Fibroblast of lung (primary cell): ENCODE measurements around the gene XYLT1.

ENCODE experiments used
- EZH2 ChIP-seq: IDR thresholded peaks from 2 replicates; pipeline ENCODE4 v1.5.1; 2012; ENCODE audit warnings: low read length, control low read depth, mild to moderate bottlenecking; ENCODE audit errors: missing control alignments
- TF ChIP-seq, protein P1 (sequence below), 2 donors: IDR thresholded peaks in 1 of 2; conservative IDR thresholded peaks in 1 of 2; 1 replicate in 1 of 2; 2 replicates in 1 of 2; pipeline ENCODE4 v1.5.1; 2011 to 2012; ENCODE audit warnings: low read length in 2 of 2, control low read depth in 1 of 2, inconsistent platforms in 1 of 2, low read depth in 1 of 2, mild to moderate bottlenecking in 1 of 2

DNA sequence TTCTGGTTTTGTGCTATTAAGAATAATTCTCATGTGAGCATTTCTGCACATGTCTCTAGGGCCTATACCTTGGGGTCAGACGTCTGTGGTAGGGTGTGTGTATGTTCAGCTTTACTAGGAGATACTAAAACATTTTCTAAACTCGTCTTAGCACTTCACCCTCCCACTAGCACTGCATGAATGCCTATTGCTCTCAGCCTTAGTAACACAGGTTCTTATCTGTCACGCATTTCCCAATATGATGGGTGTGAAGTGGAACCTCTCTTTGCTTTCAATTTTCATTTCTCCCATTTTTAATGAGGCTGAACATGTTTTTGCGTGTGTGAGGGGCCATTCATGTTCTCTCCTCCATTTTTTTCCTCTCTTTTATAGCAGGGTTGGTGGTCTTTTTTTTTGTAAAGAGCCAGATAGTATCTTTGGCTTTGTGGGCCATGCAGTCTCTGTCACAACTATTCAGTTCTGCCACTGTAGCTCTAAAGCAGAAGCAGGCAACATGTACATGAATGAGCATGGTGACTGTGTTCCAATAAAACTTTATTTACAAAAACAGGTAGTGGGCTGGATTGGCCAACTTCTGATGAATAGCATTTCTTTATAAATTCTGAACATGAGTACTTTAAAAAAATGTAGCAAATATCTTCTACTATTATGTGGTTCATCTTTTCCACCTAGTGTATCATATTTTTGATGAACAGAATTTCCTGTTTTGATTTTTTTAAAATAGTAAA, 354.0 kb downstream of the XYLT1 start:
- TF ChIP-seq, protein P1, sequence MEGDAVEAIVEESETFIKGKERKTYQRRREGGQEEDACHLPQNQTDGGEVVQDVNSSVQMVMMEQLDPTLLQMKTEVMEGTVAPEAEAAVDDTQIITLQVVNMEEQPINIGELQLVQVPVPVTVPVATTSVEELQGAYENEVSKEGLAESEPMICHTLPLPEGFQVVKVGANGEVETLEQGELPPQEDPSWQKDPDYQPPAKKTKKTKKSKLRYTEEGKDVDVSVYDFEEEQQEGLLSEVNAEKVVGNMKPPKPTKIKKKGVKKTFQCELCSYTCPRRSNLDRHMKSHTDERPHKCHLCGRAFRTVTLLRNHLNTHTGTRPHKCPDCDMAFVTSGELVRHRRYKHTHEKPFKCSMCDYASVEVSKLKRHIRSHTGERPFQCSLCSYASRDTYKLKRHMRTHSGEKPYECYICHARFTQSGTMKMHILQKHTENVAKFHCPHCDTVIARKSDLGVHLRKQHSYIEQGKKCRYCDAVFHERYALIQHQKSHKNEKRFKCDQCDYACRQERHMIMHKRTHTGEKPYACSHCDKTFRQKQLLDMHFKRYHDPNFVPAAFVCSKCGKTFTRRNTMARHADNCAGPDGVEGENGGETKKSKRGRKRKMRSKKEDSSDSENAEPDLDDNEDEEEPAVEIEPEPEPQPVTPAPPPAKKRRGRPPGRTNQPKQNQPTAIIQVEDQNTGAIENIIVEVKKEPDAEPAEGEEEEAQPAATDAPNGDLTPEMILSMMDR (conservative IDR thresholded peaks at IDR 0.05 in 1 of 2, IDR thresholded peaks at IDR 0.05 in 1 of 2; ENCODE audit: low read depth in 1 of 2, low read length in 2 of 2), result no peak
- TF ChIP-seq EZH2, result no peak
